Breast epithelium (tissue), 4 donors: ENCODE measurements around the gene SCAP. TPM values are rescaled to one million over a fixed set of nuclear protein-coding genes. Genes with fewer than 3 reads are reported as not detected.
A peak's percentile ranks its signal among the peaks of the same experiment; 100 is the strongest.

ENCODE experiments used
- DNase-seq, 2 donors: peaks; one replicate each; pipeline ENCODE4 v3.0.0-alpha.2; 2019; ENCODE audit warnings: low spot score in 2 of 2
- H3K27ac ChIP-seq, 2 donors: fragments of 200-600 bp; sonication (generic) in 1 of 2; one replicate each; pipeline ENCODE4 v1.5.1; 2016 to 2019; ENCODE audit warnings: mild to moderate bottlenecking in 1 of 2
- H3K27me3 ChIP-seq, 2 donors: fragments of 200-600 bp; sonication (generic) in 1 of 2; one replicate each; pipeline versions ENCODE4 v1.5.1 to v1.6.0; 2017 to 2019; ENCODE audit warnings: control low read depth in 1 of 2, mild to moderate bottlenecking in 1 of 2
- H3K36me3 ChIP-seq: fragments of 200-600 bp; one replicate; pipeline ENCODE4 v1.5.1; 2019
- H3K4me1 ChIP-seq, 2 donors: fragments of 200-600 bp; sonication (generic); one replicate each; pipeline ENCODE4 v1.5.1; 2016 to 2019; ENCODE audit warnings: control low read depth in 1 of 2
- H3K4me3 ChIP-seq, 3 donors: fragments of 200-600 bp; sonication (generic); 1 replicate in 2 of 3; 2 replicates in 1 of 3; pipeline ENCODE4 v1.5.1; 2016 to 2019; ENCODE audit warnings: mild to moderate bottlenecking in 3 of 3, moderate library complexity in 2 of 3
- H3K9me3 ChIP-seq, 2 donors: fragments of 200-600 bp; sonication (generic) in 1 of 2; one replicate each; pipeline ENCODE4 v1.5.1; 2016 to 2019; ENCODE audit warnings: control low read depth in 1 of 2
- CTCF ChIP-seq, 3 donors: fragments of 450-650 bp; IDR thresholded peaks; one replicate each; pipeline ENCODE4 v1.5.1; 2016 to 2017; ENCODE audit warnings: antibody characterized with exemption in 3 of 3, mild to moderate bottlenecking in 3 of 3, moderate library complexity in 3 of 3
- POLR2A ChIP-seq: fragments of 450-650 bp; IDR thresholded peaks from one replicate; pipeline ENCODE4 v1.6.1; 2016; ENCODE audit warnings: antibody characterized with exemption, mild to moderate bottlenecking, moderate library complexity
- POLR2AphosphoS5 ChIP-seq, 3 donors: sonication (generic); formaldehyde crosslinking; IDR thresholded peaks; one replicate each; pipeline ENCODE4 v1.6.1; 2017; ENCODE audit warnings: antibody characterized with exemption in 3 of 3
- intact Hi-C: fragments of 100-400 bp; cut with DNase I; formaldehyde crosslinking; loops from one replicate; pipeline ENCODE4 v1.15.1; 2023; ENCODE audit warnings: low total_unique reads
- total RNA-seq, 3 donors: library from RNA; depleted of rRNA; stranded (reverse); fragments of >200 nt; gene quantifications; one replicate each; pipeline ENCODE4 v1.1.0, GENCODE V29; 2016

The SCAP gene
- total RNA-seq, 3 donors from 2014 or later, result 54.7 to 78.0 (median 72.7) TPM

- Histone ChIP-seq H3K27ac (peak overlapping the region; percentile 91 to 92), H3K4me3 (no peak overlapping the region), H3K4me1 (peaks cover 0 to 18% of the 10 kb centered on the region in 2 donors), H3K27me3 (no peaks in the 10 kb centered on the region), H3K36me3 (no peaks in the 10 kb centered on the region), H3K9me3 (no peaks in the 10 kb centered on the region)
- peak in 1 of 2 donors; percentile 60 for DNase-seq
- TF ChIP-seq POLR2A, result no peak
- TF ChIP-seq POLR2AphosphoS5 (IDR thresholded peaks at IDR 0.05), result peak in 1 of 3 donors; percentile 21
- intact Hi-C loops, result no loop called here
Measured at GRCh38 chr3:47441796-47442551, 33.8 kb downstream of the SCAP start.

GRCh38 chr3:47440131-47440530, 35.6 kb downstream of the SCAP start:
- intact Hi-C loops, result loop anchor here (1.0 kb wide), 1 partner anchor 28 kb away; no protein-coding TSS in a partner anchor
- DNase-seq, result peak in 1 of 2 donors; percentile 7
- no peaks in the 10 kb centered on the region for H3K27me3 ChIP-seq
- peaks cover 0 to 18% of the 10 kb centered on the region in 2 donors for H3K4me1 ChIP-seq
- no peak overlapping the region for H3K4me3 ChIP-seq
- no peak overlapping the region for H3K27ac ChIP-seq
- no peaks in the 10 kb centered on the region for H3K36me3 ChIP-seq
- TF ChIP-seq POLR2A (no peak), CTCF (IDR thresholded peaks at IDR 0.05) (no peak)
- no peaks in the 10 kb centered on the region for H3K9me3 ChIP-seq

GRCh38 chr3:47436180-47436579, 39.6 kb downstream of the SCAP start:
- H3K27ac ChIP-seq, result no peak overlapping the region
- H3K27me3 ChIP-seq, result no peaks in the 10 kb centered on the region
- peak in 1 of 2 donors; percentile 10 for DNase-seq
- H3K4me3 ChIP-seq, result no peak overlapping the region
- TF ChIP-seq POLR2AphosphoS5 (IDR thresholded peaks at IDR 0.05), result no peak
- TF ChIP-seq CTCF (IDR thresholded peaks at IDR 0.05), result no peak
- TF ChIP-seq POLR2A, result no peak
- no peaks in the 10 kb centered on the region for H3K4me1 ChIP-seq
- no peaks in the 10 kb centered on the region for H3K36me3 ChIP-seq
- intact Hi-C loops, result no loop called here
- no peaks in the 10 kb centered on the region for H3K9me3 ChIP-seq

- no peaks in the 10 kb centered on the region for H3K36me3 ChIP-seq
- H3K9me3 ChIP-seq, result no peaks in the 10 kb centered on the region
- DNase-seq, result peak in 1 of 2 donors; percentile 12
- TF ChIP-seq POLR2A, result no peak
- TF ChIP-seq CTCF (IDR thresholded peaks at IDR 0.05), result no peak
- TF ChIP-seq POLR2AphosphoS5 (IDR thresholded peaks at IDR 0.05), result no peak
- intact Hi-C loops, result no loop called here
- H3K27ac ChIP-seq, result peak overlapping the region in 1 of 2 donors; percentile 77
- no peaks in the 10 kb centered on the region for H3K4me1 ChIP-seq
- H3K4me3 ChIP-seq, result no peak overlapping the region
- no peaks in the 10 kb centered on the region for H3K27me3 ChIP-seq
Measured at GRCh38 chr3:47434849-47435248, 40.9 kb downstream of the SCAP start.

GRCh38 chr3:47433796-47434195, 41.9 kb downstream of the SCAP start:
- Histone ChIP-seq H3K4me3 (no peak overlapping the region), H3K27me3 (no peaks in the 10 kb centered on the region), H3K4me1 (no peaks in the 10 kb centered on the region), H3K9me3 (no peaks in the 10 kb centered on the region), H3K36me3 (no peaks in the 10 kb centered on the region), H3K27ac (peak overlapping the region; percentile 38 to 77)
- DNase-seq, result peak in 1 of 2 donors; percentile 62
- intact Hi-C loops, result no loop called here
- TF ChIP-seq CTCF (IDR thresholded peaks at IDR 0.05), result no peak
- peak in 1 of 3 donors; percentile 65 for TF ChIP-seq POLR2AphosphoS5 (IDR thresholded peaks at IDR 0.05)
